Measurements from ENCODE around the gene SLIT2. TPM values are rescaled to one million over a fixed set of nuclear protein-coding genes. Genes with fewer than 3 reads are reported as not detected.
A peak's percentile ranks its signal among the peaks of the same experiment; 100 is the strongest.

Gene SLIT2
- total RNA-seq (2014; rRNA removed; shearing (Covaris generic); ENCODE audit: low replicate concordance): 0.07 and 0.78 TPM in 2 replicates

GRCh38 chr4:20251796-20252655 lies at the start of gene SLIT2:
Gene SLIT2 (plus strand): TSS chr4:20251905. CDS start chr4:20253816, 1,911 bp downstream.
- DNase-seq (ENCODE audit: low read depth): peak; percentile 74
- in situ Hi-C loops (cut with HindIII; ENCODE audit: low pct_unique_long_range_greater_than_20kb, low sequenced_read_pairs): loop anchor here (25.0 kb wide), 1 partner anchor 1040 kb away; no protein-coding TSS in a partner anchor

GRCh38 chr4:20203508-20203907 lies 48.2 kb upstream of the SLIT2 start:
- in situ Hi-C loops (cut with HindIII; ENCODE audit: low pct_unique_long_range_greater_than_20kb, low sequenced_read_pairs): no loop called here
- no peak for DNase-seq (ENCODE audit: low read depth)

DNA sequence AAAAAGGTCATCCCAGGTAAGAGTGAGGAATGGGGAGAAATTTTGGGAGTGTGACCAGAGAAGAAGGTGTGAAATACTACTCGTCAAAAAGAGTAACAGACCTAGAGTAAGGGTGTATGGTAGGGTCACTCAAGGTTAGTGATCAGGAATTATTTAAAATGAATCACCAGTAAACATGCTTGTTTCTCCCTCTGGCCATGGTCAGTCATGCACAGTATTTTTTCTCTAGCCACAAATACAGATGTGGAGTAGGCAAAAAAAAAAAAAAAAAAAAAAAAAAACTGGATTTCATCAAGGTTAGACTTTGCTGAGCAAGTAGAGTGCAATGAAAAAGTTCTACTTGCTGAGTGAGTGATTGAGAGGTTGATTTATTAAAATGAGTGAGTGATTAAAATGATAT lies 34.2 kb upstream of the SLIT2 start:
- in situ Hi-C loops (cut with HindIII; ENCODE audit: low pct_unique_long_range_greater_than_20kb, low sequenced_read_pairs): no loop called here
- DNase-seq (ENCODE audit: low read depth): no peak

DNA sequence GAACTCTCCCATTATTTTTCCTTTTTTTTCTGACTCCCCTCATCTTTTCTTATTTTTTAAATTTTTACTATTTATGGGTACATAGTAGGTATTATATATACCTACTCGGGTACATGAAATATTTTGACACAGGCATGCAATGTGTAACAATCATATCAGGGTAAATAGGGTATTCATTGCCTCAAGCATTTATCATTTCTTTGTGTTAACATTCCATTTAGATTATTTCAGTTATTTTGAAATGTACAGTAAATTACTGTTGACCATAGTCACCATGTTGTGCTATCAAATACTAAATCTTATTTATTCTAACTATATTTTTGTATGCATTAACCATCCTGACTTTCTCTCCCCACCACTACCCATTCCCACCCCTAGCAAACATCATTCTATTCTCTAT lies 33.8 kb upstream of the SLIT2 start:
- DNase-seq (ENCODE audit: low read depth): no peak
- in situ Hi-C loops (cut with HindIII; ENCODE audit: low pct_unique_long_range_greater_than_20kb, low sequenced_read_pairs): no loop called here

DNA sequence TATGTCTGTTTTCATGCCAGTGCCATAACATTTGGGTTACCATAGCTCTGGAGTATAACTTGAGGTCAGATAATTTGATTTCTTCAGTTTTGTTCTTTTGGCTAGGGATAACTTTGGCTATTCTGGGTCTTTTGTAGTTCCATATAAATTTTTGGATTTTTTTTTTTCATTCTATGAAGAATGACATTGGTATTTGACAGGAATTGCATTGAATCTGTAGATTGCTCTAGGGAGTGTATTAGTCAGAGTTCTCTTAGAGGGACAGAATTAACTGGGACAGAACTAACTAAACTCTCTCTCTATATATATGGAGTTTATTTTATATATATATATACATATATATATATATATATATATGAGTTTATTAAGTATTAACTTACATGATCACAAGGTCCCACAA lies 32.2 kb upstream of the SLIT2 start:
- no peak for DNase-seq (ENCODE audit: low read depth)
- in situ Hi-C loops (cut with HindIII; ENCODE audit: low pct_unique_long_range_greater_than_20kb, low sequenced_read_pairs): no loop called here

DNA sequence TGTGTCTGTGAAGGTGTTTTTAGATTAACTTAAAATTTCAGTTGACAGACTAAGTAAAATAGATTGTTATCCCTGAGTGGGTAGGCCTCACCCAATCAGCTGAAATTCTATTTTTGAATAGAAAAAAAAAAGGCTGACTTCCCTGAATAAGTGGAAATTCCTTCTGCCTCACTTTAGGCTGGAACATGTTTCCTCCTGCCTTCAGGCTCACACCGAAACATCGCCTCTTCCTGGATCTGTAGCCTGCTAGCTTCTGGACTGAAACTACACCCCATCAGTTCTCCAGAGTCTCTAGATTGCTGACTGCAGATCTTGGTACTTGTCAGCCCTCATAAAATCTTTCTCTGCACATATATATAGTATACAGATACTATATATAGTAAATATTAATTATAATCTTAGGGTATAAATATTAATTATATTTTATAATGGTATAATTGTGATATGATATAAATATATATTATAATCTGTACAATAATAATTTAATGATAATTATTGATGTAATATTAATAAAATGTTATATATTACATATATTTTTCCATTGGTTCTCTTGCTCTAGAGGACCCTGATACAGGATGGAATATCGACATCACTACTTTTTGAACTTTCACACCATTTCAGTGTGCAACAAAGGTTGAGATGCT lies 13.7 kb upstream of the SLIT2 start:
- in situ Hi-C loops (cut with HindIII; ENCODE audit: low pct_unique_long_range_greater_than_20kb, low sequenced_read_pairs): no loop called here
- DNase-seq (ENCODE audit: low read depth): no peak

DNA sequence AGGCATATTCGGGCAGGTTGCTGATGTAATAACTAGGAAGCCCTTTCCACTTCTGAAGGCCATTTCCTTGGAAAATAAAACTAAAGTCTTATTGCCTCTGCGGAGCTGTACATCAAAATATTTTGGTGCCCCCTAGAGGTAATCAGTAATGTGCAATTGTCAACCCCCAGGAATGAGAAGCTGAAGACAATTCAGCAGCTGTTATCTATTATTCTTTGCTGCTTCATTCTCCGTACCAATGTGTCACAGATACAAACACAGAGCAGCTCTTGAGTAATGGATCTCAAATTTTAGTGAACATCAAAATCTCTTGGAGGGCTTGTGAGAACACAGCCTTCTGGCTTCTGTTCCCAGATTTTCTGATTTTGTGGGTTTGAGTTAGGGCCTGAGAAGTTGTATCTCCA lies 3.5 kb upstream of the SLIT2 start:
- in situ Hi-C loops (cut with HindIII; ENCODE audit: low pct_unique_long_range_greater_than_20kb, low sequenced_read_pairs): no loop called here
- peak; percentile 28 for DNase-seq (ENCODE audit: low read depth)

DNA sequence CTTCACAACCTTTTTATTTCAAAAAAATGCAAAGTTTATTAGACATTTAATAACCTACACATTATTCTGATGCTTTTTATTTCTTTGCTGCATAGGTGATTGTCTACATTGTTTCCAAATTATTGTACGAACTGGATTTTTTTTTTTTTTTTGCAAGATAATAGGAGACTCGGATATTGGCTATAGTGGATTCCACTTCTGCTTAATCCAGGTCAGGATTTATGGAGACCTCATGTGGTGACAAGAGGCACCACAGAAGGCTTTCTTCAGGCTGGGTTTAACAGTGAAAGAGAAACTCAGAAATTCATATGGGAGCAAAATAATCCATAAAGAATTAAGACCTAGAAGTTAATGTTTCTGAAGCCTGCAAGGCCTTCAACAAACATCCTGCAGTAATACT lies 2.4 kb upstream of the SLIT2 start:
- in situ Hi-C loops (cut with HindIII; ENCODE audit: low pct_unique_long_range_greater_than_20kb, low sequenced_read_pairs): no loop called here
- DNase-seq (ENCODE audit: low read depth): peak; percentile 25

DNA sequence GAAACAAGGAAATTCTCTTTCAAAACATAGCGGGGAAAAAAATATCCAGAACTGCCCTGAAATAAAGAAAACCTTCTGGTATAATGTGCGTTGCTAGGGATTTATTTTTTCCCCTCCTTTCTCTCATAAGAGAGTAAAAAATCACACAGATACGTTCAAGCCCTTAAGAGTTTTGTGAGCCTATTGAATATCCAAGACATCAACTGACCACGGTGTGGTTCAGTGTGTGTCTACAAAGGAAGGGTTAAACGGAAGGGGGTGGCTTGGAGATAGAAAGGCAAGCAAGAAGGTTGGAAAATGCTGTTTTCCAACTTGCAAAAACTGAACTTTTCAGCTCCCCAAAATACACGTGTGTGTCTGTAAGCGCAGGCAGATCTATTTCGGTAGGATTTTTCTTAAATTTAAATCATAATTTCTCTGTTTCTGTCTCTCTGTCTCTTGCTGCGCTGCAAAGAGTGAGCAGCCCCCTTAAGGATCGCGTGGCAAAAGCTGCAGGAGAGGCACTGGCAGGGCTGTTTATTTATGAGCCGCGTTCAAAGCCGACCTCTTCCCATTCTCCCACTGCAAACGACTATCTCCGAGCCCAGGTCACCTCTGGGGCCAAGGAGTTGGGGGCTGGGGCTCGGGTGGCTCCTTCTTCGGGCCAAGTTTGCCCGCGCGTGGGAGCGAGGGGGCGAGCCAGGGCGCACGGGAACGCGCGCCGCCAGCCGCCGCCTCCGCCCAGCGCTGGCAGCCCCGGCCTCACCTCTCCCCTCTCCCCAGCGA lies 492 bp upstream of the SLIT2 start:
- no peak for DNase-seq (ENCODE audit: low read depth)
- in situ Hi-C loops (cut with HindIII; ENCODE audit: low pct_unique_long_range_greater_than_20kb, low sequenced_read_pairs): loop anchor here (25.0 kb wide), 1 partner anchor 1039 kb away; no protein-coding TSS in a partner anchor

DNA sequence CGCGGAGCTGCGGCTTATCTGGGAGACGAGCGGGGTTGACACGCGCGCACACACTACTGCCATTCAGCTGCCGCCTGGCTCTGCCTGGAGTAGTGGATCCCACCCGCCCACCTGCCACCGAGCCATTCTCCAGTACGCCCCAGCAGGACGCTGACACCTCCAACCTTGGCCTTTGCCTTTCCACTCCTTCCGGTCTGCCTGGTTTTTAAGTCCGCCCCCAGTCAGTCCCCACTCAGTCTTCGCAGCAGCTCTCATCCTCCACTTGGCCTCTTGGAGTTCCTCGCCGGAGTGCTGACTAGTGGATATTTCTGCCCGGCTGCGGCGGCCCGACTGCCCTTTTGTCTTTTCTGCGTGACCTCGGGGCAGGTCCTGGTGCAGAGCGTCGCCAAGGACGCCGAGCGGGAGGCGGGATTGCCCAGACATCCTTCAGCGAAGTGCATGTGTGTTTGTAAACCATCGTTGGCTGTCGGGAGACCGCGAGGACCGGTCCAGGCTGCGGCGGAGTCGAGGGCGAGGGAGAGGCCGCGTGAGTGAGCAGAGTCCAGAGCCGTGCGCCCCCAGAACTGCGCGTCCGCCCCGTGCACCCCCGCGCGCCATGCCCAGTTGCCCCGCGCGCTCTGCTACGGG lies 1.1 kb downstream of the SLIT2 start:
- DNase-seq (ENCODE audit: low read depth): no peak
- in situ Hi-C loops (cut with HindIII; ENCODE audit: low pct_unique_long_range_greater_than_20kb, low sequenced_read_pairs): loop anchor here (25.0 kb wide), 1 partner anchor 1040 kb away; no protein-coding TSS in a partner anchor

- in situ Hi-C loops (cut with HindIII; ENCODE audit: low pct_unique_long_range_greater_than_20kb, low sequenced_read_pairs): loop anchor here (25.0 kb wide), 1 partner anchor 1041 kb away; no protein-coding TSS in a partner anchor
Measured at GRCh38 chr4:20253283-20253734, 1.6 kb downstream of the SLIT2 start.

GRCh38 chr4:20253735-20254409 lies 2.2 kb downstream of the SLIT2 start:
- DNase-seq (ENCODE audit: low read depth): no peak
- in situ Hi-C loops (cut with HindIII; ENCODE audit: low pct_unique_long_range_greater_than_20kb, low sequenced_read_pairs): loop anchor here (25.0 kb wide), 1 partner anchor 1042 kb away; no protein-coding TSS in a partner anchor

More at GRCh38 chr4:20253283-20253734, 1.6 kb downstream of the SLIT2 start:
- no peak for DNase-seq (ENCODE audit: low read depth)

- no peak for DNase-seq (ENCODE audit: low read depth)
- in situ Hi-C loops (cut with HindIII; ENCODE audit: low pct_unique_long_range_greater_than_20kb, low sequenced_read_pairs): loop anchor here (25.0 kb wide), 1 partner anchor 1042 kb away; no protein-coding TSS in a partner anchor
Measured at GRCh38 chr4:20254511-20255250, 3.0 kb downstream of the SLIT2 start.

GRCh38 chr4:20255251-20255586 lies 3.5 kb downstream of the SLIT2 start:
- in situ Hi-C loops (cut with HindIII; ENCODE audit: low pct_unique_long_range_greater_than_20kb, low sequenced_read_pairs): loop anchor here (25.0 kb wide), 1 partner anchor 1043 kb away; no protein-coding TSS in a partner anchor

DNA sequence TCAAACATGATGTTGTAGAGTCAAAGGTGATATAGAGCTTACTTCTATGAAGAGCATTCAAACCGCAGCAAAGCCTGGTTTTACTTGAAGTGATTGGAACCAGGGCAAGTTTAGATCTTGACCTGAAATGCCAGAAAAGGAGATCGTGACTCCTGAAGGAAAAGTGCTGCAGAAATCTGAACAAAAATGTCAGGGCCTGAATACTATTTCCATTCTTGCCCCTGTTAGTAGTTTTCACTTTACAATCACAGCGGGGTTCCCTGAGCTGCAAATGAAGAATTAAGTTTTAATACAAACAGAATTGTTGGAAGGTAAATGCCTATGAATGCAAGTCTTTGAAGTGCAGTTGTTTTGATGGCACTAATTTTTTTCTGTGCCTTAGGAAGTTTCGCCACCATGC lies 4.1 kb downstream of the SLIT2 start:
- in situ Hi-C loops (cut with HindIII; ENCODE audit: low pct_unique_long_range_greater_than_20kb, low sequenced_read_pairs): loop anchor here (25.0 kb wide), 1 partner anchor 1044 kb away; no protein-coding TSS in a partner anchor
- no peak for DNase-seq (ENCODE audit: low read depth)

More at GRCh38 chr4:20255251-20255586, 3.5 kb downstream of the SLIT2 start:
- DNase-seq (ENCODE audit: low read depth): no peak

DNA sequence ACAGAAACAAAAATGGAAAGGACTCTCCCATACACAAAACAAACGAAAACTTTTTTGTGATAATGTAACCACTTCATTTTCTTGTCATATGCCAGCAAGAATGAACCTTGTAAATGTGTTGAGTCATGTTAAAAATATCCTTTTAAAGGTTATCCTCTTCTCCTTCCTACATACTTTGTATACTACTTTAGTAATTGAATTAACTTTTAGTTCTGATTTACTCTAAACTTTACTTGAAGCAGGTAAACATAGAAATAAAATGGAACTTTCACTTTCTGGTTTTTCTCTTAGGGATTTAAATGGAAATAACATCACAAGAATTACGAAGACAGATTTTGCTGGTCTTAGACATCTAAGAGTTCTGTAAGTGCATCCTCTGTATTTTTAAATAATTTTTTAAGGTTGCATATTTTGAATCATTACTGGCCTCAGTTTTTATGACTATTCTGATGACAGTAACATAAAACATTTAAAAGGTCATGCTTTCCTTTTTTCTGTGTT lies 4.7 kb downstream of the SLIT2 start:
- in situ Hi-C loops (cut with HindIII; ENCODE audit: low pct_unique_long_range_greater_than_20kb, low sequenced_read_pairs): loop anchor here (25.0 kb wide), 1 partner anchor 1044 kb away; no protein-coding TSS in a partner anchor
- no peak for DNase-seq (ENCODE audit: low read depth)
